Calu3 (cell line): ENCODE results near the gene RING1. TPM values are rescaled to one million over a fixed set of nuclear protein-coding genes. Genes with fewer than 3 reads are reported as not detected.

Source experiments
- BruUV-seq: library from RNA; stranded (reverse); fragments of 400-500 nt; replicated peaks from 2 replicates; lab custom pipeline; 2021; lab: Mats Ljungman, UMichigan
- CTCF ChIA-PET: fragments of 300-600 bp; sonication (Branson Sonifier 250); formaldehyde crosslinking; loops from one replicate; lab custom pipeline; 2022; ENCODE audit warnings: antibody characterized with exemption; lab: Charles Lee
- DNase-seq: peaks from one replicate; pipeline ENCODE4 v3.0.0; 2022
- H3K27ac Mint-ChIP-seq: one replicate; pipeline ENCODE4 v1.8.0; 2022; ENCODE audit warnings: mixed read lengths; ENCODE audit not compliant: unreplicated experiment
- H3K27me3 Mint-ChIP-seq: one replicate; pipeline ENCODE4 v1.8.0; 2022; ENCODE audit warnings: mixed read lengths; ENCODE audit not compliant: unreplicated experiment
- H3K36me3 Mint-ChIP-seq: one replicate; pipeline ENCODE4 v1.8.0; 2022; ENCODE audit warnings: mild to moderate bottlenecking, moderate library complexity, mixed read lengths; ENCODE audit not compliant: insufficient read depth, unreplicated experiment
- H3K4me1 Mint-ChIP-seq: one replicate; pipeline ENCODE4 v1.8.0; 2022; ENCODE audit warnings: mild to moderate bottlenecking, low read depth, mixed read lengths; ENCODE audit not compliant: unreplicated experiment
- H3K4me3 Mint-ChIP-seq: one replicate; pipeline ENCODE4 v1.8.0; 2022; ENCODE audit warnings: mild to moderate bottlenecking, low read depth, moderate library complexity, mixed read lengths; ENCODE audit not compliant: unreplicated experiment
- H3K9me3 Mint-ChIP-seq: one replicate; pipeline ENCODE4 v1.8.0; 2022; ENCODE audit warnings: low read depth, mixed read lengths; ENCODE audit not compliant: unreplicated experiment
- CTCF ChIP-seq: fragments of 200-600 bp; IDR thresholded peaks from one replicate; pipeline ENCODE4 v1.8.0; 2022; ENCODE audit warnings: antibody characterized with exemption; ENCODE audit not compliant: unreplicated experiment
- intact Hi-C: fragments of 100-400 bp; cut with micrococcal nuclease; formaldehyde crosslinking; loops from one replicate; pipeline ENCODE4 v1.10.0; 2022; ENCODE audit not compliant: unreplicated experiment
- total RNA-seq: library from RNA; stranded (reverse); gene quantifications from 2 replicates; pipeline ENCODE4 v1.2.3, GENCODE V29; 2022

RING1 gene
- total RNA-seq, 1 experiment from 2014 or later = 53.9 TPM

- intact Hi-C loops = no loop called here
- BruUV-seq = no TSS peak
- DNase-seq = no peak
- Mint-ChIP-seq H3K9me3 (peaks cover 7% of the 10 kb centered on the region), H3K27ac (no peak overlapping the region), H3K4me1 (no peaks in the 10 kb centered on the region), H3K36me3 (no peaks in the 10 kb centered on the region), H3K27me3 (peaks cover 78% of the 10 kb centered on the region), H3K4me3 (no peak overlapping the region)
- no peak for TF ChIP-seq CTCF
- CTCF ChIA-PET = no interaction called here
These were observed 23.1 kb upstream of the RING1 start for GRCh38 chr6:33185190-33185589.

- peaks cover 78% of the 10 kb centered on the region for H3K27me3 Mint-ChIP-seq
These were observed 22.6 kb upstream of the RING1 start for GRCh38 chr6:33185654-33186187.

GRCh38 chr6:33187809-33188208 lies 20.5 kb upstream of the RING1 start:
- H3K4me1 Mint-ChIP-seq = peaks cover 12% of the 10 kb centered on the region
- peaks cover 7% of the 10 kb centered on the region for H3K9me3 Mint-ChIP-seq
- no peak overlapping the region for H3K4me3 Mint-ChIP-seq
- H3K27me3 Mint-ChIP-seq = peaks cover 90% of the 10 kb centered on the region
- no peak for TF ChIP-seq CTCF
- no peak overlapping the region for H3K27ac Mint-ChIP-seq
- intact Hi-C loops = no loop called here
- DNase-seq = no peak
- CTCF ChIA-PET = no interaction called here
- no TSS peak for BruUV-seq
- peaks cover 4% of the 10 kb centered on the region for H3K36me3 Mint-ChIP-seq

More at GRCh38 chr6:33185654-33186187, 22.6 kb upstream of the RING1 start:
- no peak for TF ChIP-seq CTCF
- no TSS peak for BruUV-seq
- Mint-ChIP-seq H3K9me3 (peaks cover 7% of the 10 kb centered on the region), H3K4me1 (no peaks in the 10 kb centered on the region), H3K4me3 (no peak overlapping the region), H3K27ac (no peak overlapping the region), H3K36me3 (no peaks in the 10 kb centered on the region)
- intact Hi-C loops = no loop called here
- CTCF ChIA-PET = interaction anchor here (0.6 to 0.7 kb wide), 2 partner anchors 37 to 58 kb away, joined by 3 to 4 read pairs; no protein-coding TSS in a partner anchor
- DNase-seq = no peak

DNA sequence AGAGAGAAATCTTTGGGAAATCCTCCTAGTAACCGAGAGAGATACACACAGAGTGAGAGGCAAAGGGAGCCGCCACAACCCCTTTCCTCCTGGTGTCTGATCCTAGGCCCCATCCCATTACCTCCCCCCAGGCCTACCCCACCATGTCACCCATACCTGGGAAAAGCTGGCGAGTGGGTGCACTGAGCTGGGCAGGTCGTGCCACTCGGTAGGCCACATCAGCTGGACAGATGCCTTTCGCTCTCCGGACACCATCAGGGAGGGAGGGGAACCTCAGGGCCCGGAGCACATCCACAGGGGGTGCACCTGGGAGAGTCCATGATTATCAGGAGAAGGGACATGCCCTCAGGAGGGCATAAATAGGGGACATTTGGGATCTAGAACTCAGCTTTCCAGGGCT lies 19.1 kb upstream of the RING1 start:
- DNase-seq = no peak
- CTCF ChIA-PET = interaction anchor here (0.6 kb wide), 1 partner anchor 11 kb away, joined by 4 read pairs; no protein-coding TSS in a partner anchor
- no peak overlapping the region for H3K4me3 Mint-ChIP-seq
- no TSS peak for BruUV-seq
- TF ChIP-seq CTCF = no peak
- intact Hi-C loops = no loop called here
- H3K4me1 Mint-ChIP-seq = peaks cover 12% of the 10 kb centered on the region
- peaks cover 2% of the 10 kb centered on the region for H3K9me3 Mint-ChIP-seq
- peaks cover 13% of the 10 kb centered on the region for H3K36me3 Mint-ChIP-seq
- H3K27me3 Mint-ChIP-seq = peaks cover 93% of the 10 kb centered on the region
- no peak overlapping the region for H3K27ac Mint-ChIP-seq
